OCI-LY7 (cell line): Measurements from ENCODE around the gene COL25A1.

Experiments
- CTCF ChIP-seq: fragments of 200-600 bp; sonication (generic); conservative IDR thresholded peaks from 2 replicates; pipeline ENCODE4 v1.5.1; 2014; ENCODE audit warnings: mild to moderate bottlenecking, antibody characterized with exemption, low read length, moderate library complexity, mixed read lengths
- EZH2phosphoT487 ChIP-seq: fragments of 200-600 bp; sonication (generic); IDR thresholded peaks from 2 replicates; pipeline ENCODE4 v1.6.1; 2018; ENCODE audit warnings: low read depth, borderline replicate concordance, mild to moderate bottlenecking, mixed run types, antibody characterized with exemption, low read length, moderate library complexity, mixed read lengths

DNA sequence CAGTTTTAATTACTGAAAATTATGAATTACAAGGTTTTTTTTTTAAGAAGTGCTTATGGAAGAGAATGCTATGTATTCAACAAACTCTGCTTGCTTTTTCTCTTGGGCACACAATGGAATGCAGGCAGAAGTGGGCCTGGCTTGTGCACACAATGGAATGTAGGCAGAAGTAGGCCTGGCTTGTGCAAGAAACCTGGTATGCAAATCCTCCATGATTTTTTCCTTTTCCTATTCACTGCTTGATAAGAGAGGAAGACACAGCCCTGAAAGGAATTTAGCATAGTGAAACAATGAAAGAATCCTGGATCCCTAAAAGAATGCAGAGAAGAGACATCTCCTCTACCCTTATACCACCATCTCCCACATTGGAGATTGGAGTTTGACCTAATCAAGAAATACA, 138.4 kb downstream of the COL25A1 start:
- TF ChIP-seq CTCF (no peak), EZH2phosphoT487 (no peak)
